BLaER1 treated with 17β-estradiol and CSF1 and Interleukin-3, amounts not matched to agents 10 nM and 100 nM (cell line): Measurements from ENCODE around the gene MBTD1.

Experiments
- H3K27ac ChIP-seq, 11 experiments: shearing (Covaris generic); formaldehyde crosslinking; 2 replicates each; pipeline ENCODE4 v1.8.1; 2022
- H3K27me3 ChIP-seq, 11 experiments: shearing (Covaris generic); formaldehyde crosslinking; 2 replicates each; pipeline ENCODE4 v1.8.1; 2022
- H3K36me3 ChIP-seq, 11 experiments: shearing (Covaris generic); formaldehyde crosslinking; 2 replicates each; pipeline ENCODE4 v1.8.1; 2022
- H3K4me1 ChIP-seq, 10 experiments: shearing (Covaris generic); formaldehyde crosslinking; 2 replicates each; pipeline ENCODE4 v1.8.1; 2022
- H3K4me2 ChIP-seq, 11 experiments: shearing (Covaris generic); formaldehyde crosslinking; 2 replicates each; pipeline ENCODE4 v1.8.1; 2022
- H3K4me3 ChIP-seq, 10 experiments: shearing (Covaris generic); formaldehyde crosslinking; 2 replicates each; pipeline ENCODE4 v1.8.1; 2022
- H3K9ac ChIP-seq, 11 experiments: shearing (Covaris generic); formaldehyde crosslinking; 2 replicates each; pipeline ENCODE4 v1.8.1; 2022
- H3K9me3 ChIP-seq, 11 experiments: shearing (Covaris generic); formaldehyde crosslinking; replicated peaks in 1 of 11; 2 replicates each; pipeline ENCODE4 v1.8.1; 2022
- H4K20me1 ChIP-seq, 11 experiments: shearing (Covaris generic); formaldehyde crosslinking; 2 replicates each; pipeline ENCODE4 v1.8.1; 2022
- Cebpa-rat ChIP-seq, 11 experiments: shearing (Covaris generic); IDR thresholded peaks; 2 replicates each; pipeline ENCODE4 v1.8.1; 2022

Gene MBTD1

GRCh38 chr17:51224402-51225262 lies 35.2 kb downstream of the MBTD1 start:
- no peak for TF ChIP-seq Cebpa-rat (IDR thresholded peaks at IDR 0.05)
- Histone ChIP-seq H3K36me3 (peaks cover 40 to 65% (median 50%) of the 10 kb centered on the region in 11 experiments), H3K9ac (peak overlapping the region in 7 of 11 experiments; percentile 0 to 40 (median 19); a peak in 8 of 22 replicates), H3K4me1 (peaks cover 31 to 68% (median 54%) of the 10 kb centered on the region in 10 experiments), H4K20me1 (peaks cover 6 to 85% (median 27%) of the 10 kb centered on the region in 11 experiments; a peak in 13 of 22 replicates), H3K9me3 (no peaks in the 10 kb centered on the region), H3K4me2 (peak overlapping the region; percentile 41 to 82 (median 68)), H3K4me3 (no peak overlapping the region; a peak in 1 of 20 replicates), H3K27ac (peak overlapping the region in 9 of 11 experiments; percentile 3 to 50 (median 31); a peak in 12 of 22 replicates), H3K27me3 (no peaks in the 10 kb centered on the region)

GRCh38 chr17:51221322-51221721 lies 38.5 kb downstream of the MBTD1 start:
- Histone ChIP-seq H4K20me1 (peaks cover 6 to 55% (median 27%) of the 10 kb centered on the region in 11 experiments; a peak in 13 of 22 replicates), H3K36me3 (peaks cover 73 to 91% (median 78%) of the 10 kb centered on the region in 11 experiments), H3K27me3 (no peaks in the 10 kb centered on the region), H3K4me3 (no peak overlapping the region), H3K27ac (no peak overlapping the region), H3K9me3 (no peaks in the 10 kb centered on the region), H3K9ac (no peak overlapping the region), H3K4me1 (peaks cover 20 to 36% (median 28%) of the 10 kb centered on the region in 10 experiments), H3K4me2 (no peak overlapping the region)
- no peak for TF ChIP-seq Cebpa-rat (IDR thresholded peaks at IDR 0.05)

- Histone ChIP-seq H3K4me3 (no peak overlapping the region), H3K27me3 (no peaks in the 10 kb centered on the region), H3K9ac (no peak overlapping the region), H3K27ac (no peak overlapping the region), H3K36me3 (peaks cover 93 to 100% (median 98%) of the 10 kb centered on the region in 11 experiments), H4K20me1 (peaks cover 0 to 21% (median 3%) of the 10 kb centered on the region in 11 experiments; a peak in 8 of 22 replicates), H3K4me1 (peaks cover 0 to 2% (median 0%) of the 10 kb centered on the region in 10 experiments; a peak in 3 of 20 replicates), H3K9me3 (no peaks in the 10 kb centered on the region), H3K4me2 (no peak overlapping the region)
- no peak for TF ChIP-seq Cebpa-rat (IDR thresholded peaks at IDR 0.05)
Observed at GRCh38 chr17:51217946-51218345, 41.9 kb downstream of the MBTD1 start.

- no peaks in the 10 kb centered on the region for H3K27me3 ChIP-seq
- H3K4me1 ChIP-seq, result no peaks in the 10 kb centered on the region
- H3K9ac ChIP-seq, result no peak overlapping the region
- peaks cover 93 to 100% (median 97%) of the 10 kb centered on the region in 11 experiments for H3K36me3 ChIP-seq
- H3K4me2 ChIP-seq, result no peak overlapping the region
- no peak for TF ChIP-seq Cebpa-rat (IDR thresholded peaks at IDR 0.05)
- no peaks in the 10 kb centered on the region for H3K9me3 ChIP-seq
- no peak overlapping the region for H3K4me3 ChIP-seq
- peaks cover 0 to 3% (median 0%) of the 10 kb centered on the region in 11 experiments; a peak in 5 of 22 replicates for H4K20me1 ChIP-seq
- no peak overlapping the region for H3K27ac ChIP-seq
Observed at GRCh38 chr17:51214920-51215319, 44.9 kb downstream of the MBTD1 start.

GRCh38 chr17:51203838-51204237 lies 56.0 kb downstream of the MBTD1 start:
- Histone ChIP-seq H3K27me3 (no peaks in the 10 kb centered on the region), H3K4me1 (no peaks in the 10 kb centered on the region), H3K9ac (no peak overlapping the region), H3K9me3 (no peaks in the 10 kb centered on the region), H3K27ac (no peak overlapping the region), H4K20me1 (no peaks in the 10 kb centered on the region), H3K36me3 (peaks cover 95 to 100% (median 98%) of the 10 kb centered on the region in 11 experiments), H3K4me2 (no peak overlapping the region), H3K4me3 (no peak overlapping the region)
- TF ChIP-seq Cebpa-rat (IDR thresholded peaks at IDR 0.05), result no peak

- Histone ChIP-seq H3K4me1 (no peaks in the 10 kb centered on the region), H3K4me2 (no peak overlapping the region), H3K36me3 (peaks cover 89 to 97% (median 93%) of the 10 kb centered on the region in 11 experiments), H3K4me3 (no peak overlapping the region), H3K27me3 (no peaks in the 10 kb centered on the region), H3K9ac (no peak overlapping the region), H4K20me1 (no peaks in the 10 kb centered on the region), H3K27ac (no peak overlapping the region), H3K9me3 (no peaks in the 10 kb centered on the region)
- TF ChIP-seq Cebpa-rat (IDR thresholded peaks at IDR 0.05), result no peak
Observed at GRCh38 chr17:51200846-51201245, 59.0 kb downstream of the MBTD1 start.

- Histone ChIP-seq H3K9me3 (no peaks in the 10 kb centered on the region), H3K36me3 (peaks cover 89 to 97% (median 93%) of the 10 kb centered on the region in 11 experiments), H3K27ac (no peak overlapping the region), H3K4me1 (no peaks in the 10 kb centered on the region), H3K9ac (no peak overlapping the region), H3K4me3 (no peak overlapping the region), H3K4me2 (no peak overlapping the region), H3K27me3 (no peaks in the 10 kb centered on the region), H4K20me1 (no peaks in the 10 kb centered on the region)
- TF ChIP-seq Cebpa-rat (IDR thresholded peaks at IDR 0.05), result no peak
Observed at GRCh38 chr17:51200295-51200694, 59.6 kb downstream of the MBTD1 start.

- Histone ChIP-seq H3K9ac (no peak overlapping the region), H3K9me3 (no peaks in the 10 kb centered on the region), H3K27ac (no peak overlapping the region), H3K4me3 (no peak overlapping the region), H3K36me3 (peaks cover 88 to 98% (median 95%) of the 10 kb centered on the region in 11 experiments), H3K27me3 (no peaks in the 10 kb centered on the region), H3K4me1 (no peaks in the 10 kb centered on the region), H4K20me1 (no peaks in the 10 kb centered on the region), H3K4me2 (no peak overlapping the region)
- no peak for TF ChIP-seq Cebpa-rat (IDR thresholded peaks at IDR 0.05)
Observed at GRCh38 chr17:51197754-51198153, 62.1 kb downstream of the MBTD1 start.

- Histone ChIP-seq H3K9me3 (no peaks in the 10 kb centered on the region), H3K4me2 (no peak overlapping the region), H3K36me3 (peaks cover 83 to 98% (median 95%) of the 10 kb centered on the region in 11 experiments), H3K27me3 (no peaks in the 10 kb centered on the region), H3K4me3 (no peak overlapping the region), H4K20me1 (no peaks in the 10 kb centered on the region; a peak in 2 of 22 replicates), H3K4me1 (no peaks in the 10 kb centered on the region), H3K9ac (no peak overlapping the region), H3K27ac (no peak overlapping the region)
- TF ChIP-seq Cebpa-rat (IDR thresholded peaks at IDR 0.05), result no peak
Observed at GRCh38 chr17:51191895-51192294, 68.0 kb downstream of the MBTD1 start.
